OCI-LY7 (cell line): Measurements from ENCODE around the gene FRMD8. TPM values are rescaled to one million over a fixed set of nuclear protein-coding genes. Genes with fewer than 3 reads are reported as not detected.

Source experiments
- BruUV-seq: library from RNA; stranded (reverse); fragments of 400-500 nt; replicated peaks from 2 replicates; lab custom pipeline; 2021; lab: Mats Ljungman, UMichigan
- CTCF ChIA-PET: fragments of 300-600 bp; sonication (Branson Sonifier 250); formaldehyde crosslinking; loops from one replicate; lab custom pipeline; 2022; ENCODE audit warnings: antibody characterized with exemption; ENCODE audit not compliant: unreplicated experiment; lab: Charles Lee
- POLR2A ChIA-PET: fragments of 300-600 bp; sonication (Branson Sonifier 250); formaldehyde crosslinking; loops from one replicate; lab custom pipeline; 2022; ENCODE audit warnings: antibody characterized with exemption; lab: Charles Lee
- DNase-seq: peaks from one replicate; pipeline ENCODE4 v3.0.0-alpha.2; 2015; ENCODE audit warnings: low spot score
- H2AFZ ChIP-seq: fragments of 200-600 bp; sonication (generic), shearing (Covaris generic); 2 replicates; pipeline ENCODE4 v1.6.1; 2014; ENCODE audit warnings: mild to moderate bottlenecking, antibody characterized with exemption, low read length, moderate library complexity
- H3K27ac ChIP-seq: fragments of 200-600 bp; sonication (generic); 2 replicates; pipeline ENCODE4 v1.5.1; 2014; ENCODE audit warnings: mixed run types, low read depth, mild to moderate bottlenecking, moderate library complexity, low read length, inconsistent platforms; ENCODE audit not compliant: poor library complexity, severe bottlenecking
- H3K36me3 ChIP-seq: fragments of 200-600 bp; sonication (generic); 2 replicates; pipeline ENCODE4 v1.6.1; 2014; ENCODE audit warnings: mild to moderate bottlenecking, antibody characterized with exemption, low read length, moderate library complexity, mixed read lengths; ENCODE audit not compliant: insufficient read depth
- H3K4me1 ChIP-seq: fragments of 200-600 bp; sonication (generic); 2 replicates; pipeline ENCODE4 v1.5.1; 2014; ENCODE audit warnings: mild to moderate bottlenecking, low read length; ENCODE audit not compliant: insufficient read depth, poor library complexity, severe bottlenecking
- H3K4me2 ChIP-seq: fragments of 200-600 bp; sonication (generic); 2 replicates; pipeline ENCODE4 v1.6.1; 2014; ENCODE audit warnings: mild to moderate bottlenecking, low read length
- H3K4me3 ChIP-seq: fragments of 200-600 bp; sonication (generic); 2 replicates; pipeline ENCODE4 v1.5.1; 2014; ENCODE audit warnings: mild to moderate bottlenecking, low read depth, low read length; ENCODE audit not compliant: poor library complexity, severe bottlenecking
- H3K79me2 ChIP-seq: fragments of 200-600 bp; sonication (generic); 2 replicates; pipeline ENCODE4 v1.6.1; 2016; ENCODE audit warnings: low read depth, mild to moderate bottlenecking, low read length, moderate library complexity, mixed read lengths; ENCODE audit not compliant: insufficient read depth
- H3K9me2 ChIP-seq: fragments of 200-600 bp; sonication (generic); 2 replicates; pipeline ENCODE4 v1.6.1; 2016; ENCODE audit warnings: mild to moderate bottlenecking, low read length, mixed read lengths; ENCODE audit not compliant: insufficient read depth
- H3K9me3 ChIP-seq: fragments of 200-600 bp; sonication (generic); 2 replicates; pipeline ENCODE4 v1.6.1; 2014; ENCODE audit warnings: mild to moderate bottlenecking, mixed run types, low read length, mixed read lengths
- H4K20me1 ChIP-seq: fragments of 200-600 bp; sonication (generic); 2 replicates; pipeline ENCODE4 v1.6.1; 2014; ENCODE audit warnings: mild to moderate bottlenecking, antibody characterized with exemption, low read length, moderate library complexity, mixed read lengths; ENCODE audit not compliant: insufficient read depth
- CTCF ChIP-seq: fragments of 200-600 bp; sonication (generic); conservative IDR thresholded peaks from 2 replicates; pipeline ENCODE4 v1.5.1; 2014; ENCODE audit warnings: mild to moderate bottlenecking, antibody characterized with exemption, low read length, moderate library complexity, mixed read lengths
- EZH2phosphoT487 ChIP-seq: fragments of 200-600 bp; sonication (generic); IDR thresholded peaks from 2 replicates; pipeline ENCODE4 v1.6.1; 2018; ENCODE audit warnings: low read depth, borderline replicate concordance, mild to moderate bottlenecking, mixed run types, antibody characterized with exemption, low read length, moderate library complexity, mixed read lengths
- intact Hi-C: fragments of 100-400 bp; cut with micrococcal nuclease; formaldehyde crosslinking; loops from one replicate; pipeline ENCODE4 v1.10.0; 2022; ENCODE audit not compliant: unreplicated experiment
- total RNA-seq, 2 experiments: library from RNA; depleted of rRNA in 1 of 2; stranded (reverse); fragments of >200 nt in 1 of 2; shearing (Covaris generic) in 1 of 2; gene quantifications; 2 replicates each; pipeline ENCODE4 v1.2.3, GENCODE V29; 2014 to 2022

The FRMD8 gene
- total RNA-seq, 2 experiments from 2014 or later = 37.6 to 55.8 TPM

- TF ChIP-seq EZH2phosphoT487 (no peak), CTCF (no peak)
- Histone ChIP-seq H4K20me1 (no peaks in the 10 kb centered on the region), H3K4me3 (no peak overlapping the region), H3K36me3 (peaks cover 5% of the 10 kb centered on the region; the same call in 1 of the 2 replicates), H3K79me2 (peaks cover 7% of the 10 kb centered on the region; the same call in 1 of the 2 replicates), H3K4me2 (no peak overlapping the region), H3K9me2 (no peaks in the 10 kb centered on the region), H3K27ac (no peak overlapping the region), H3K4me1 (peaks cover 49% of the 10 kb centered on the region), H3K9me3 (no peaks in the 10 kb centered on the region), H2AFZ (no peak overlapping the region)
- BruUV-seq = no TSS peak
- intact Hi-C loops = loop anchor here (2.0 kb wide), 1 partner anchor 93 kb away; no protein-coding TSS in a partner anchor
- DNase-seq = no peak
- ChIA-PET POLR2A (interaction anchor here (0.6 kb wide), 1 partner anchor 36 kb away, joined by 3 read pairs; no protein-coding TSS in a partner anchor), CTCF (no interaction called here)
Observed at GRCh38 chr11:65383778-65384177, 2.7 kb upstream of the FRMD8 start.

- H4K20me1 ChIP-seq = no peaks in the 10 kb centered on the region
- BruUV-seq = no TSS peak
- peaks cover 7% of the 10 kb centered on the region; the same call in 1 of the 2 replicates for H3K79me2 ChIP-seq
- no peaks in the 10 kb centered on the region for H3K9me2 ChIP-seq
- H3K4me1 ChIP-seq = peaks cover 55% of the 10 kb centered on the region
- peaks cover 11% of the 10 kb centered on the region; the same call in 1 of the 2 replicates for H3K36me3 ChIP-seq
- H2AFZ ChIP-seq = peak overlapping the region; percentile 17; the same call in 1 of the 2 replicates
- no peak for DNase-seq
- no peak overlapping the region for H3K4me2 ChIP-seq
- CTCF ChIA-PET = no interaction called here
- H3K9me3 ChIP-seq = no peaks in the 10 kb centered on the region
- no peak overlapping the region for H3K27ac ChIP-seq
- POLR2A ChIA-PET = interaction anchor here (0.6 kb wide), 1 partner anchor 74 kb away, joined by 5 read pairs; no protein-coding TSS in a partner anchor
- H3K4me3 ChIP-seq = no peak overlapping the region
- intact Hi-C loops = no loop called here
- TF ChIP-seq CTCF = no peak
- TF ChIP-seq EZH2phosphoT487 = no peak
Observed at GRCh38 chr11:65384301-65384889, 2.0 kb upstream of the FRMD8 start.

- no peaks in the 10 kb centered on the region for H3K9me3 ChIP-seq
- peaks cover 7% of the 10 kb centered on the region; the same call in 1 of the 2 replicates for H3K79me2 ChIP-seq
- H3K4me2 ChIP-seq = peak overlapping the region; percentile 91; the same call in 1 of the 2 replicates
- H3K4me3 ChIP-seq = no peak overlapping the region
- DNase-seq = no peak
- peaks cover 29% of the 10 kb centered on the region; the same call in 1 of the 2 replicates for H3K36me3 ChIP-seq
- intact Hi-C loops = no loop called here
- ChIA-PET POLR2A (interaction anchor here (1.1 kb wide), 1 partner anchor 117 kb away, joined by 3 read pairs; no protein-coding TSS in a partner anchor), CTCF (no interaction called here)
- H4K20me1 ChIP-seq = no peaks in the 10 kb centered on the region
- H3K4me1 ChIP-seq = peaks cover 30% of the 10 kb centered on the region
- H3K27ac ChIP-seq = no peak overlapping the region
- TF ChIP-seq EZH2phosphoT487 (no peak), CTCF (no peak)
- no peaks in the 10 kb centered on the region for H3K9me2 ChIP-seq
- no TSS peak for BruUV-seq
- no peak overlapping the region for H2AFZ ChIP-seq
Observed at GRCh38 chr11:65388731-65389130, 2.3 kb downstream of the FRMD8 start.
